Trophoblast cell (in vitro differentiated cells and primary cell): ENCODE data around the gene FBXW2.
A peak's percentile ranks its signal among the peaks of the same experiment; 100 is the strongest.

Source experiments
- DNase-seq, 2 donors: peaks; one replicate each; pipeline ENCODE4 v3.0.0-alpha.2; 2016
- H2AFZ ChIP-seq: 2 replicates; pipeline ENCODE4 v1.6.1; 2013; ENCODE audit warnings: low read length, moderate library complexity, mild to moderate bottlenecking; ENCODE audit not compliant: insufficient read depth, poor library complexity
- H2AK5ac ChIP-seq: 2 replicates; pipeline ENCODE4 v1.6.1; 2013; ENCODE audit warnings: mild to moderate bottlenecking, low read length
- H2BK120ac ChIP-seq: 2 replicates; pipeline ENCODE4 v1.6.1; 2013; ENCODE audit warnings: low read length, mild to moderate bottlenecking, moderate library complexity; ENCODE audit not compliant: insufficient read depth, poor library complexity
- H2BK12ac ChIP-seq: 2 replicates; pipeline ENCODE4 v1.6.1; 2013; ENCODE audit warnings: mild to moderate bottlenecking, low read length, moderate library complexity
- H2BK5ac ChIP-seq: 2 replicates; pipeline ENCODE4 v1.6.1; 2013; ENCODE audit warnings: low read length, low read depth, moderate library complexity, mild to moderate bottlenecking; ENCODE audit not compliant: poor library complexity
- H3K14ac ChIP-seq: 2 replicates; pipeline ENCODE4 v1.6.1; 2013; ENCODE audit warnings: mild to moderate bottlenecking, low read length
- H3K18ac ChIP-seq: 2 replicates; pipeline ENCODE4 v1.6.1; 2013; ENCODE audit warnings: mild to moderate bottlenecking, low read length
- H3K23ac ChIP-seq: 2 replicates; pipeline ENCODE4 v1.6.1; 2013; ENCODE audit warnings: low read length
- H3K27ac ChIP-seq: 2 replicates; pipeline ENCODE4 v1.5.1; 2013; ENCODE audit warnings: low read depth, mild to moderate bottlenecking, inconsistent platforms, low read length, moderate library complexity
- H3K27me3 ChIP-seq: 2 replicates; pipeline ENCODE4 v1.6.1; 2013; ENCODE audit warnings: inconsistent platforms, mild to moderate bottlenecking, low read length, moderate library complexity; ENCODE audit not compliant: insufficient read depth
- H3K36me3 ChIP-seq, 2 experiments: 1 replicate in 1 of 2; 2 replicates in 1 of 2; pipeline ENCODE4 v1.6.1; 2013; ENCODE audit warnings: low read length in 2 of 2, mild to moderate bottlenecking in 2 of 2, moderate library complexity in 1 of 2; ENCODE audit not compliant: insufficient read depth in 2 of 2, control insufficient read depth in 1 of 2
- H3K4ac ChIP-seq: 2 replicates; pipeline ENCODE4 v1.6.1; 2013; ENCODE audit warnings: low read depth, mild to moderate bottlenecking, low read length, moderate library complexity
- H3K4me1 ChIP-seq, 2 experiments: 1 replicate in 1 of 2; 2 replicates in 1 of 2; pipeline ENCODE4 v1.6.1; 2013; ENCODE audit warnings: low read length in 2 of 2, mild to moderate bottlenecking in 2 of 2, moderate library complexity in 1 of 2; ENCODE audit not compliant: insufficient read depth in 2 of 2, control insufficient read depth in 1 of 2
- H3K4me2 ChIP-seq: 2 replicates; pipeline ENCODE4 v1.6.1; 2013; ENCODE audit warnings: inconsistent platforms, mild to moderate bottlenecking, low read length, moderate library complexity
- H3K4me3 ChIP-seq: 2 replicates; pipeline ENCODE4 v1.5.1; 2013; ENCODE audit warnings: mild to moderate bottlenecking, low read depth, low read length, inconsistent platforms
- H3K79me1 ChIP-seq: one replicate; pipeline ENCODE4 v1.6.1; 2013; ENCODE audit warnings: low read length
- H3K79me2 ChIP-seq: 2 replicates; pipeline ENCODE4 v1.6.1; 2013; ENCODE audit warnings: low read length, mild to moderate bottlenecking; ENCODE audit not compliant: control insufficient read depth, insufficient read depth, poor library complexity
- H3K9ac ChIP-seq: 2 replicates; pipeline ENCODE4 v1.6.1; 2013; ENCODE audit warnings: mild to moderate bottlenecking, low read length
- H3K9me3 ChIP-seq: 2 replicates; pipeline ENCODE4 v1.6.1; 2013; ENCODE audit warnings: low read depth, mild to moderate bottlenecking, control low read depth, inconsistent platforms, low read length; ENCODE audit not compliant: insufficient read depth
- H4K12ac ChIP-seq: 2 replicates; pipeline ENCODE4 v1.6.1; 2013; ENCODE audit warnings: low read depth, mild to moderate bottlenecking, low read length, moderate library complexity
- H4K8ac ChIP-seq: 2 replicates; pipeline ENCODE4 v1.6.1; 2013; ENCODE audit warnings: low read depth, mild to moderate bottlenecking, low read length, moderate library complexity
- H4K91ac ChIP-seq: one replicate; pipeline ENCODE4 v1.6.1; 2013; ENCODE audit warnings: low read depth, mild to moderate bottlenecking, low read length, moderate library complexity
- WGBS: extraction: QIAGEN DNeasy Blood & Tissue Kit; methylation state at CpG from one replicate; pipeline ENCODE4 v1.1.7; 2013; ENCODE audit warnings: missing lambda C conversion rate; ENCODE audit not compliant: insufficient read length, insufficient coverage; ENCODE audit errors: extremely low coverage; 5-methylcytosine and 5-hydroxymethylcytosine counted together

Gene FBXW2

DNA sequence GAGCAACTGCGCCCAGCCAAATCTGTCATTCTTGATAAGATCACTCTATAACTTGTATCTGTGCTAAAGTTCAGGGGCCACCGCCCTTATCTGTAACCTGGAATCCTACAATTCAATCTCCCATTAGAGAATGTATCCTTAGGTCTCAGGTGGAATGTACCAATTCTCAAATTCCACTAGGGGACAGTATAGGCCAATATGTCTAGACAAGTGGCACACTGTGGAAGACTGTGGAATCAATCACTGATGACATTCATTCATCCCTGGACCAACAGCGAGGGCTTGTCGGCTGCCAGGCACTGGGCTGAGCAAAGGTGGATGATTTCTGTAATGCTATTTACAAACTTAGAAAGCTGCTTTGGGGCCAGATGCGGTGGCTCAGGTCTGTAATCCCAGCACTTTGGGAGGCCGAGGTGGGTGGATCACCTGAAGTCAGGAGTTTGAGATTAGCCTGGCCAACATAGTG lies 50.2 kb downstream of the FBXW2 start:
- H2BK120ac ChIP-seq = no peak overlapping the region
- no peak overlapping the region for H2BK5ac ChIP-seq
- no peak overlapping the region for H4K8ac ChIP-seq
- no peak overlapping the region for H3K4me3 ChIP-seq
- no peak overlapping the region for H2AFZ ChIP-seq
- H3K18ac ChIP-seq = no peak overlapping the region
- no peaks in the 10 kb centered on the region for H3K36me3 ChIP-seq
- H3K79me2 ChIP-seq = no peaks in the 10 kb centered on the region
- no peak overlapping the region for H4K91ac ChIP-seq
- no peaks in the 10 kb centered on the region for H3K9me3 ChIP-seq
- WGBS = no CpG with 5 or more reads among the region's 6 CpGs
- H3K79me1 ChIP-seq = no peaks in the 10 kb centered on the region
- H3K23ac ChIP-seq = no peak overlapping the region
- no peaks in the 10 kb centered on the region for H3K4me1 ChIP-seq
- no peak overlapping the region for H2BK12ac ChIP-seq
- H3K4me2 ChIP-seq = no peak overlapping the region
- DNase-seq = peak; percentile 4 to 61
- no peaks in the 10 kb centered on the region for H3K27me3 ChIP-seq
- no peak overlapping the region for H3K14ac ChIP-seq
- no peak overlapping the region for H3K27ac ChIP-seq
- H4K12ac ChIP-seq = no peak overlapping the region
- no peak overlapping the region for H3K4ac ChIP-seq
- no peak overlapping the region for H3K9ac ChIP-seq
- no peak overlapping the region for H2AK5ac ChIP-seq

- H2BK5ac ChIP-seq = no peak overlapping the region
- no peak overlapping the region for H3K23ac ChIP-seq
- H3K27ac ChIP-seq = no peak overlapping the region
- no peak for DNase-seq
- no peak overlapping the region for H4K8ac ChIP-seq
- no peak overlapping the region for H2BK120ac ChIP-seq
- no peak overlapping the region for H2BK12ac ChIP-seq
- H3K4ac ChIP-seq = no peak overlapping the region
- H3K4me2 ChIP-seq = no peak overlapping the region
- no CpG with 5 or more reads among the region's 1 CpG for WGBS
- no peaks in the 10 kb centered on the region for H3K9me3 ChIP-seq
- H3K27me3 ChIP-seq = no peaks in the 10 kb centered on the region
- H4K12ac ChIP-seq = no peak overlapping the region
- no peak overlapping the region for H4K91ac ChIP-seq
- H3K79me1 ChIP-seq = no peaks in the 10 kb centered on the region
- H3K18ac ChIP-seq = no peak overlapping the region
- no peak overlapping the region for H2AFZ ChIP-seq
- no peak overlapping the region for H3K14ac ChIP-seq
- H3K4me1 ChIP-seq = no peaks in the 10 kb centered on the region
- no peaks in the 10 kb centered on the region for H3K36me3 ChIP-seq
- H3K9ac ChIP-seq = no peak overlapping the region
- H3K79me2 ChIP-seq = no peaks in the 10 kb centered on the region
- no peak overlapping the region for H2AK5ac ChIP-seq
- no peak overlapping the region for H3K4me3 ChIP-seq
These were observed 51.5 kb downstream of the FBXW2 start for GRCh38 chr9:120741701-120742100.

DNA sequence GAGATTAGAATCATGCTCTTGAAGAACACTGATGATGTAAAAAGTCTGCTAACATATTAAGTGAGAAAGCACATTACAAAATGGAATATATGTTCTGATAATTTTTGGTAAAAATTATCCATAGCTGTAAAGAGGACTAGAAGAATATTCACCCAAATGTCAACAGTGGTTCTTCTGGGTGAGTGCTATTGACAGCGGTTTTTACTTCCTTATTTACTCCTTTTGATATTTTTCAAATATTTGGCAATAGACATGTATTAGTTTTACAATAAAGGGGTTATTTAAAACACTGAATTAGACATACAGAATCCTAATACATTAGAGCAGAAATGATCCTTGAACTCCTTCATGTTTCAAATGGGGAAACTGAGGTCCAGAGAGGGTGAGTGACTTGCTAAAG lies 52.0 kb downstream of the FBXW2 start:
- no peak overlapping the region for H3K4ac ChIP-seq
- no peak overlapping the region for H2AK5ac ChIP-seq
- no peak overlapping the region for H3K4me2 ChIP-seq
- H2AFZ ChIP-seq = no peak overlapping the region
- H3K4me1 ChIP-seq = no peaks in the 10 kb centered on the region
- no peak overlapping the region for H2BK5ac ChIP-seq
- H3K27me3 ChIP-seq = no peaks in the 10 kb centered on the region
- no peak overlapping the region for H3K18ac ChIP-seq
- no peak overlapping the region for H2BK120ac ChIP-seq
- no peaks in the 10 kb centered on the region for H3K36me3 ChIP-seq
- no peak overlapping the region for H3K23ac ChIP-seq
- H3K79me2 ChIP-seq = no peaks in the 10 kb centered on the region
- no peak overlapping the region for H3K27ac ChIP-seq
- no peaks in the 10 kb centered on the region for H3K9me3 ChIP-seq
- no peak overlapping the region for H4K12ac ChIP-seq
- DNase-seq = no peak
- H4K8ac ChIP-seq = no peak overlapping the region
- no peak overlapping the region for H3K9ac ChIP-seq
- no peak overlapping the region for H3K4me3 ChIP-seq
- no peak overlapping the region for H2BK12ac ChIP-seq
- no peak overlapping the region for H4K91ac ChIP-seq
- H3K79me1 ChIP-seq = no peaks in the 10 kb centered on the region
- WGBS = no CpG with 5 or more reads among the region's 1 CpG
- H3K14ac ChIP-seq = no peak overlapping the region

- Histone ChIP-seq H3K36me3 (no peaks in the 10 kb centered on the region), H4K8ac (no peak overlapping the region), H3K27me3 (no peaks in the 10 kb centered on the region)
These were observed 53.1 kb downstream of the FBXW2 start for GRCh38 chr9:120740132-120740531.

More at GRCh38 chr9:120740132-120740531, 53.1 kb downstream of the FBXW2 start:
- no peak overlapping the region for H3K4me3 ChIP-seq
- H3K23ac ChIP-seq = no peak overlapping the region
- H3K4me1 ChIP-seq = peaks cover 0 to 2% of the 10 kb centered on the region in 2 experiments
- no peaks in the 10 kb centered on the region for H3K9me3 ChIP-seq
- H4K91ac ChIP-seq = no peak overlapping the region
- DNase-seq = no peak
- no peak overlapping the region for H2BK5ac ChIP-seq
- no peaks in the 10 kb centered on the region for H3K79me2 ChIP-seq
- H3K9ac ChIP-seq = no peak overlapping the region
- H3K18ac ChIP-seq = no peak overlapping the region
- no peak overlapping the region for H4K12ac ChIP-seq
- no peaks in the 10 kb centered on the region for H3K79me1 ChIP-seq
- no peak overlapping the region for H3K14ac ChIP-seq
- no peak overlapping the region for H2BK12ac ChIP-seq
- H2AK5ac ChIP-seq = no peak overlapping the region
- H2AFZ ChIP-seq = no peak overlapping the region
- H2BK120ac ChIP-seq = no peak overlapping the region
- H3K4me2 ChIP-seq = no peak overlapping the region
- H3K4ac ChIP-seq = no peak overlapping the region
- no peak overlapping the region for H3K27ac ChIP-seq
